SK-N-SH treated with all-trans-retinoic acid at 6 μM for 48 hours (cell line): ENCODE measurements around the gene CEMIP2.

Experiments
- ATAC-seq: fragments of 200-7000 bp; cut with Tn5 transposase; 3 replicates; pipeline ENCODE4 v1.9.1; 2020; ENCODE audit warnings: mild to moderate bottlenecking, moderate library complexity
- ARNTL ChIP-seq: fragments of 450-650 bp; formaldehyde crosslinking; IDR thresholded peaks from 2 replicates; pipeline ENCODE4 v1.5.0; 2020; ENCODE audit warnings: low read depth, mild to moderate bottlenecking, moderate library complexity, borderline replicate concordance
- BACH2 ChIP-seq: fragments of 250-450 bp; sonication (Bioruptor Pico); IDR thresholded peaks from 2 replicates; pipeline ENCODE4 v1.9.0; 2021; ENCODE audit warnings: mild to moderate bottlenecking, borderline replicate concordance
- CSDC2 ChIP-seq: fragments of 250-450 bp; sonication (Bioruptor Pico); IDR thresholded peaks from 2 replicates; pipeline ENCODE4 v1.5.0; 2020; ENCODE audit warnings: mild to moderate bottlenecking, moderate library complexity
- CSRNP3 ChIP-seq: fragments of 250-450 bp; sonication (Bioruptor Pico); IDR thresholded peaks from 2 replicates; pipeline ENCODE4 v1.5.1; 2021; ENCODE audit warnings: mild to moderate bottlenecking, moderate library complexity
- ESRRG ChIP-seq: fragments of 250-450 bp; sonication (Bioruptor Pico); IDR thresholded peaks from 2 replicates; pipeline ENCODE4 v1.6.1; 2021; ENCODE audit warnings: mild to moderate bottlenecking
- GLIS3 ChIP-seq: fragments of 250-450 bp; sonication (Bioruptor Pico); IDR thresholded peaks from 2 replicates; pipeline ENCODE4 v1.5.0; 2020; ENCODE audit warnings: mild to moderate bottlenecking, moderate library complexity
- OSR1 ChIP-seq: fragments of 250-450 bp; sonication (Bioruptor Pico); IDR thresholded peaks from 2 replicates; pipeline ENCODE4 v1.8.0; 2022; ENCODE audit warnings: moderate library complexity, mild to moderate bottlenecking, inconsistent platforms
- PATZ1 ChIP-seq: fragments of 250-450 bp; sonication (Bioruptor Pico); IDR thresholded peaks from 2 replicates; pipeline ENCODE4 v1.8.0; 2020; ENCODE audit warnings: mild to moderate bottlenecking, moderate library complexity, borderline replicate concordance
- PPARA ChIP-seq: fragments of 250-450 bp; sonication (Bioruptor Pico); IDR thresholded peaks from 2 replicates; pipeline ENCODE4 v1.5.0; 2020; ENCODE audit warnings: mild to moderate bottlenecking, borderline replicate concordance
- RARB ChIP-seq: fragments of 250-450 bp; sonication (Bioruptor Pico); IDR thresholded peaks from 2 replicates; pipeline ENCODE4 v1.8.0; 2021; ENCODE audit warnings: mild to moderate bottlenecking, moderate library complexity
- SNAI2 ChIP-seq: fragments of 250-450 bp; sonication (Bioruptor Pico); IDR thresholded peaks from 2 replicates; pipeline ENCODE4 v1.5.0; 2020; ENCODE audit warnings: mild to moderate bottlenecking, moderate library complexity
- TCF4 ChIP-seq: fragments of 250-450 bp; sonication (Bioruptor Pico); IDR thresholded peaks from 2 replicates; pipeline ENCODE4 v1.8.0; 2021; ENCODE audit warnings: mild to moderate bottlenecking, moderate library complexity, borderline replicate concordance
- TOX ChIP-seq: fragments of 250-450 bp; sonication (Bioruptor Pico); IDR thresholded peaks from 2 replicates; pipeline ENCODE4 v1.8.0; 2021; ENCODE audit warnings: mild to moderate bottlenecking, moderate library complexity, borderline replicate concordance
- TSHZ2 ChIP-seq: fragments of 250-450 bp; sonication (Bioruptor Pico); IDR thresholded peaks from 2 replicates; pipeline ENCODE4 v1.5.0; 2020; ENCODE audit warnings: mild to moderate bottlenecking, moderate library complexity
- ZC3H10 ChIP-seq: fragments of 250-450 bp; sonication (Bioruptor Pico); IDR thresholded peaks from 2 replicates; pipeline ENCODE4 v1.5.1; 2021; ENCODE audit warnings: mild to moderate bottlenecking, moderate library complexity
- ZFP3 ChIP-seq: fragments of 250-450 bp; sonication (Bioruptor Pico); IDR thresholded peaks from 2 replicates; pipeline ENCODE4 v1.5.0; 2020; ENCODE audit warnings: mild to moderate bottlenecking, moderate library complexity
- ZFP30 ChIP-seq: fragments of 450-650 bp; formaldehyde crosslinking; IDR thresholded peaks from 2 replicates; pipeline ENCODE4 v1.5.0; 2022; ENCODE audit warnings: mild to moderate bottlenecking, moderate library complexity
- ZNF70 ChIP-seq: fragments of 450-650 bp; formaldehyde crosslinking; IDR thresholded peaks from 2 replicates; pipeline ENCODE4 v1.5.0; 2020; ENCODE audit warnings: mild to moderate bottlenecking, moderate library complexity
- ZNF8 ChIP-seq: fragments of 450-650 bp; formaldehyde crosslinking; IDR thresholded peaks from 2 replicates; pipeline ENCODE4 v1.5.0; 2020; ENCODE audit warnings: mild to moderate bottlenecking, moderate library complexity
- TF ChIP-seq, protein P1 (sequence below): fragments of 250-450 bp; sonication (Bioruptor Pico); IDR thresholded peaks from 2 replicates; pipeline ENCODE4 v1.8.0; 2021; ENCODE audit warnings: low read depth, mild to moderate bottlenecking, moderate library complexity, borderline replicate concordance

The CEMIP2 gene

GRCh38 chr9:71670121-71670520 lies 98.2 kb downstream of the CEMIP2 start (continued):
- TF ChIP-seq TSHZ2 (CRISPR knock-in tag) (no peak), SNAI2 (CRISPR knock-in tag) (no peak), ZFP30 (CRISPR knock-in tag) (no peak), CSDC2 (CRISPR knock-in tag) (no peak)

GRCh38 chr9:71669284-71669995 lies 98.9 kb downstream of the CEMIP2 start:
- TF ChIP-seq ZFP3 (CRISPR knock-in tag) (no peak), TOX (no peak), RARB (CRISPR knock-in tag) (no peak), ZNF70 (CRISPR knock-in tag) (no peak), SNAI2 (CRISPR knock-in tag) (no peak), ZFP30 (CRISPR knock-in tag) (no peak), CSDC2 (CRISPR knock-in tag) (no peak), ZC3H10 (CRISPR knock-in tag) (no peak), TSHZ2 (CRISPR knock-in tag) (no peak), TCF4 (CRISPR knock-in tag) (no peak), BACH2 (CRISPR knock-in tag) (no peak), ARNTL (CRISPR knock-in tag) (no peak), PPARA (no peak), CSRNP3 (no peak)
- TF ChIP-seq, protein P1, sequence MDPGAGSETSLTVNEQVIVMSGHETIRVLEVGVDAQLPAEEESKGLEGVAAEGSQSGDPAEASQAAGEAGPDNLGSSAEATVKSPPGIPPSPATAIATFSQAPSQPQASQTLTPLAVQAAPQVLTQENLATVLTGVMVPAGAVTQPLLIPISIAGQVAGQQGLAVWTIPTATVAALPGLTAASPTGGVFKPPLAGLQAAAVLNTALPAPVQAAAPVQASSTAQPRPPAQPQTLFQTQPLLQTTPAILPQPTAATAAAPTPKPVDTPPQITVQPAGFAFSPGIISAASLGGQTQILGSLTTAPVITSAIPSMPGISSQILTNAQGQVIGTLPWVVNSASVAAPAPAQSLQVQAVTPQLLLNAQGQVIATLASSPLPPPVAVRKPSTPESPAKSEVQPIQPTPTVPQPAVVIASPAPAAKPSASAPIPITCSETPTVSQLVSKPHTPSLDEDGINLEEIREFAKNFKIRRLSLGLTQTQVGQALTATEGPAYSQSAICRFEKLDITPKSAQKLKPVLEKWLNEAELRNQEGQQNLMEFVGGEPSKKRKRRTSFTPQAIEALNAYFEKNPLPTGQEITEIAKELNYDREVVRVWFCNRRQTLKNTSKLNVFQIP (CRISPR knock-in tag), result no peak
- ATAC-seq, result no peak

DNA sequence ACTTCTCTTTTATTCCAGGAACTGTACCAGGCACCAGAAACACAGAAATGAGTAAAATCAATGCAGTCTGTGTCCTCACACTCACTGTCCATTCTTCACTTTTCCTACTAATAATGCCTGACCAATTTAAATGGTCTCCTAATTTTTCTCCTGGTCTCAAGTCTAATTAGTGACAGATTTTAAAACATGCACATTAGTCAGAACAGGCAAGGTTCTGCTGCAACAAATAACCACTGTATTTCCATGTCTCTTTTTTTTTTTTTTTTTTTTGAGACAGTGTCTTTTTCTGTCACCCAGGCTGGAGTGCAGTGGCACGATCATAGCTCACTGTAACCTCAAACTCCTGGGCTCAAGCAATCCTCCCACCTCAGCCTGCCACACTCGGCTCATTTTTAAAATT lies 99.6 kb downstream of the CEMIP2 start:
- no peak for ATAC-seq
- TF ChIP-seq TCF4 (CRISPR knock-in tag) (no peak), OSR1 (CRISPR knock-in tag) (no peak), TOX (no peak), CSDC2 (CRISPR knock-in tag) (no peak), ZNF8 (CRISPR knock-in tag) (no peak), BACH2 (CRISPR knock-in tag) (no peak), PATZ1 (CRISPR knock-in tag) (no peak), ESRRG (CRISPR knock-in tag) (no peak), RARB (CRISPR knock-in tag) (no peak), ZC3H10 (CRISPR knock-in tag) (no peak), SNAI2 (CRISPR knock-in tag) (no peak), GLIS3 (CRISPR knock-in tag) (no peak), TSHZ2 (CRISPR knock-in tag) (no peak), PPARA (no peak)
- TF ChIP-seq, protein P1 (CRISPR knock-in tag), result no peak
